GM19043 (cell line): ENCODE results near the gene ZNRD2.

Experiments used
- ATAC-seq: cut with Tn5 transposase; IDR thresholded peaks from one replicate; pipeline ENCODE4 v1.9.1; 2021; ENCODE audit warnings: low read depth; ENCODE audit not compliant: unreplicated experiment

The ZNRD2 gene

DNA sequence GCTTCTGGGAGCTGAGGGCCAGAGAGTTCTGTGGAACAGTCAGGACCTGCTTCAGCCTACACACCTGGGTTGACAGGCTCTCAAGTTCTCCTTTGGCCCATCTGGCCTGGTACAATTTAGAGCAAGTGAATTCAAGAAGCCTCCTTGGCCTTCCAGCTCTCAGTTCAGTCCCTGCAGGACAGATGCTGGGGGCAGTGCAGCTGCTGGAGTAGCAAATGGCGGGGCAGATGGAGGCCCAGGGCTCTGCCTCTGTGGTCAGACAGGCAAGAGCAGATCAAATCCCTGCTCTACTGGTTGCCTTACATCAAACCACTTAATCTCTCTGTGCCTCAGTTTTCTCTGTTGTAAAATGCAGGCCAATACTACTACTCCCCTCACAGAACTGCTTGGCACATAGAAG is 34.0 kb downstream of the ZNRD2 start:
- no peak for ATAC-seq

GRCh38 chr11:65606876-65607613 is 36.8 kb downstream of the ZNRD2 start:
- ATAC-seq, result no peak

DNA sequence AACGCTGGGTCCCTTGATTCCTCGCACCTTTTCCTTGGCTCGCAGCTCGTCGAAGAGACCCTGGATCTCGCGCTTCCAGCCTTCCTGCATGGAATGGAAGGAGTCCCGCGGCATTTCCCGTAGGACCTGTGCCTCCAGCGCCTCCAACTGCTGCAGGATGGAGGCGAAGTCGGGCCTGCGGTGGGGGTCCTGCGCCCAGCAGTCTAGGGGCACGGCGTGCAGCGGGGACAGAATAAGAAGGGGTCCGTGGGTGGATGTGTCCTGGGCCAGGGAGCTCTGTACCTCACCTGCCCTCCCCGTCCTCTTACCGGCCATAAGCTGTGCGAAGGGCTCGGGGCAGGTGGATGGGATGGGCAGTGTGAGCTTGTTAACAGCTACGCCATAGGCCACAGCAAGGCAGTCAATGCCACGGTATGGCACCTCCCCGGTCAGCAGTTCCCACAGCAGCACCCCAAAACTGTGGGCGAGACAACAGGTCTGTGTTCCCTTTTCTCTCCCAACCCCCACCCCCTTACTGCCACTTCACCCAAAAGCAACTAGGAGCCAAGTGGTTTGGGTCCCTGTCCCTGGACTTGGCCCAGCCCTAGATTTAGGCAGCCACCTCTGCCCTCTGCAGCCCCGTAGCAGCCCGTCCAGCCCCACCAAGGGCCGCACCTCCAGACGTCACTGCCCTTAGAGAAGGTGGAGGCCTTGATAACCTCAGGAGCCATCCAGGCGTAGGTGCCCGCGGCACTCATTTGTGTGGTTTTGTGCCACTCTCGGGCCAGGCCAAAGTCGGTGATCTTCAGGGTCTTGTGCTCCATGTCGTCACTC is 37.5 kb downstream of the ZNRD2 start:
- ATAC-seq, result no peak

GRCh38 chr11:65609229-65609628 is 39.0 kb downstream of the ZNRD2 start:
- no peak for ATAC-seq

- ATAC-seq, result no peak
Measured at GRCh38 chr11:65609665-65610064, 39.4 kb downstream of the ZNRD2 start.

DNA sequence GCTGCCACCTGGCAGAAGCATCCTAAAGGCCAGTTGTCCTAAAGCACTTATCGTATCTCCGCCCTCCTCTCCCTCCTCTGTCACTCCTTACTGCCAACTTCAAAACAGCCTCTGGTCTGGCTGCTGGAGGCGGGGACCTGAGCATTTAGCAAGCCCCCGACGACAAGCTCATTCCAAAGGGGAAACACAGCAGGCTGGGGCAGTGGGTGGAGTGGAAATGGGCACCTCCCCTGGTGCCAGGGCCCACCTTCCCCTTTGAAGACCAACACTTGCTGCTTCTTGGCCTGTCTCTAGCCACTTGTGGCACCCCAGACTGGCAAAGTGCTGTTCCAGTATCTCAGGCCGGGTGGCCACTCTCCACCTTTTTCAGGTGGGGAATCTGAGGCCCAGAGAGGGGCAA is 40.1 kb downstream of the ZNRD2 start:
- no peak for ATAC-seq

- no peak for ATAC-seq
Measured at GRCh38 chr11:65611028-65611757, 40.9 kb downstream of the ZNRD2 start.

DNA sequence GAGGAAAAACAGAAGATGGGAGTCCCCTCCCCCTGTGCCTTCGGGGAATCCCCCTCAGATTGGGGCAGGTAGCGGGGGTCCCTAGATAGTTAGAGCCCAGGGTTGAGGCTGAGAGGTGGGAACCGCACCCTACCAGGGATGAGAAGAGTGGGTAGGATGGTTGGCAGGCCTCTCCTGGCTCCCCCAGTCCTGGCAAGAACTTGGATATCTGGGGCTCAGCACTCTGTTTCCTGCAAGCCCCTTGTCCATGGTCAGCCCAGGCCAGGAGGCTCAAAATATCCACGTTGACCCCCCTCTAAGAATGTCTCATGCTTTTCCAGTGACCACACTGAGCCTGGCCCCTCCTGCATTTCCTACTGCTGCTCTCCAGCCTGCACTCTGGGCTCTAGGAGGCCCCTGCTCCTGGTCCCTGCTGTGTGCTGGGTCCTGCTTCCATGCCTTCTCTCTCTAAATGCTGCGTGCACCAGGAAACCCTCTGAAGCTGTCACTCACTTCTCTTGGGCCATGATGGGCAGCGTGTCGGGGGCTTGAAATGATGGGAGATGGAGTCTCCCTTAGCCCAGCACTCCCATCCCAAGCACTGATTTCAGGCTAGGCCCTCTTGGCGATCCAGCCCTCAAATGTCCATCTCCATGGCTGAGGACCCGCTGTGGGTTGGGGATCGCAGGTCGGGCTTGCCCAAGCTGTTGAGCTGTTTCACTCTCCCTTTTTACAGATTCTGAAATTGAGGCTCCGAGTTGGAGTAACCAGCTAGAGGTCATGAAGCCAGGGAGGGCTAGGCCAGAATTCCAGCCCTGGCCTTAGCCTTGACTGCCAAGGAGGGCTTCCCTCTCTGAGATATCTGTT is 41.7 kb downstream of the ZNRD2 start:
- ATAC-seq, result no peak

DNA sequence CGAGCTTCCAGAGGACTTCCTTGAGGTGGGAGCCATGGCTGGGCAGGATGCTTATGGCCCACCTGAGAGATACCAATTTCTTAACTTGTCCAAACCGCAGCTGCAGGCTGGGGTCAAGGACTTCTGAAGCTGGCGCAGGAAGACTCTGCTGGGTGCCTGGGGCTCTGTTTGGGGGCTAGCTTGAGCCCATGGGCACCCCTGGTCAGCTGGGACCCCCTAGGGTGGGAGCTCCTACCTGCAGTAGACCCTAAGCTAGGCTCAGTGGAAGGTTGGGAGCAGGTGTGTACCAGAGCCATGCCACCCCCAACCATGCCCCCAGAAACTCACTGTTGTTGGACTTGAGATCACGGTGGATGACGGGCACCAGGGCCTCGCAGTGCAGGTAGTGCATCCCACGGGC is 42.4 kb downstream of the ZNRD2 start:
- ATAC-seq, result no peak

- no peak for ATAC-seq
Measured at GRCh38 chr11:65613091-65613928, 43.0 kb downstream of the ZNRD2 start.

DNA sequence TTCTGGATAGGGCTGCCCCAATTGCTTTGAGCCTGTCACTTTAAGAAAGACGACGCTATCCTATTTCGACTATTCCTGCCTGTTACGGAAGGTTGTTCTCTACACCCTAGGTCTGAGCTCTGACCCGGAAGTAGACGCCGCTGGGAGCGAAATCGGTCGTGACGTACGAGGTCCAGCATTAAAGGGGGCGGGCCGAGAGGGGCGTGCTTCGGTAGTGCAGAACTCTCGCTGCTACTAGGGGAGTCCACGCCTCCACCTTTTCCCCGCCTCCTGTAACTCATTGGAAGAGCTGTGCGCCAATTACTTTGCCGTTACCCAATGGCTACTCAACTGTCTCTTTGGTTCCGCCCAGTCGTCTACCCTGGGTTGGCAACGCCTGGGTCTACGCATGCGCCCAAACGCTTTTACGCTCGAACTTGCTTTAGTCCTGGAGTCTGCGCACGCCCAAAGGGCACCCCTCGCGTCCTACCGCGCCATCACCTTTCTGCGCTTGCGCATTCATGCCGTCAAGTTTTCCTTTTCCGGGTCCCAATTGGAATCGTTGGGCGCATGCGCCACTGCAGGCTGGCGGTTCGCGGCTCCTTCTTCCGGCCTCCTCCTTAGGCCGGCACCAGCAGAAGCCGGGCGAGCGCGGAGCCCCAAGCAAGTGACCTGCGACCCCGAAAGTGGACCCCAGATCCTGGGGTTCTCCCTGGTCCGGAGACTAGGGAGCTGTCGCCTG is 45.1 kb downstream of the ZNRD2 start, which contains the start of gene PCNX3:
Gene PCNX3 (plus strand): TSS at position 548 of the 721 bp plus-strand sequence. CDS start 536 bp downstream, outside the sequence.
- peak; percentile 76 for ATAC-seq

- ATAC-seq, result no peak
Measured at GRCh38 chr11:65615950-65616574, 45.8 kb downstream of the ZNRD2 start.

GRCh38 chr11:65616575-65617001 is 46.3 kb downstream of the ZNRD2 start:
- ATAC-seq, result no peak

- ATAC-seq, result no peak
Measured at GRCh38 chr11:65617136-65617850, 47.0 kb downstream of the ZNRD2 start.

DNA sequence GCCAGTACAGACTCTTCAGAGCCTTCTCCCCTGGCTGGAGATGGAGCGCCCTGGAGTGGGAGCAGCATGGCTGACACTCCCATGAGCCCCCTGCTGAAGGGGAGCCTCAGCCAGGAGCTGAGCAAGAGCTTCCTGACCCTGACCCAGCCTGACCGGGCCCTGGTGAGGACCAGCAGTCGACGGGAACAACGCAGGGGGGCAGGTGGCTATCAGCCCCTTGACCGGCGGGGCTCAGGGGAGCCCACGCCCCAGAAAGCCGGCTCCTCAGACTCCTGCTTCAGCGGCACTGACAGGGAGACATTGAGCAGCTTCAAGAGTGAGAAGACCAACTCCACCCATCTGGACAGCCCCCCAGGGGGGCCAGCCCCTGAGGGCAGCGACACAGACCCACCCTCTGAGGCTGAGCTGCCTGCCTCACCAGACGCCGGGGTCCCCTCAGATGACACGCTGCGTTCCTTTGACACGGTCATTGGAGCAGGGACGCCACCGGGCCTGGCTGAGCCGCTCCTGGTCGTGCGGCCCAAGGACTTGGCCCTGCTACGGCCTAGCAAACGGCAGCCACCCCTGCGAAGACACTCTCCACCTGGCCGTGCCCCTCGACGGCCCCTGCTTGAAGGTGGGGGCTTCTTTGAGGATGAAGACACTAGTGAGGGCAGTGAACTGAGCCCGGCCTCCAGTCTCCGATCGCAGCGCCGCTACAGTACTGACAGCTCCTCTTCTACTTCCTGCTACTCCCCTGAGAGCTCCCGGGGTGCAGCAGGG is 47.9 kb downstream of the ZNRD2 start:
- no peak for ATAC-seq

DNA sequence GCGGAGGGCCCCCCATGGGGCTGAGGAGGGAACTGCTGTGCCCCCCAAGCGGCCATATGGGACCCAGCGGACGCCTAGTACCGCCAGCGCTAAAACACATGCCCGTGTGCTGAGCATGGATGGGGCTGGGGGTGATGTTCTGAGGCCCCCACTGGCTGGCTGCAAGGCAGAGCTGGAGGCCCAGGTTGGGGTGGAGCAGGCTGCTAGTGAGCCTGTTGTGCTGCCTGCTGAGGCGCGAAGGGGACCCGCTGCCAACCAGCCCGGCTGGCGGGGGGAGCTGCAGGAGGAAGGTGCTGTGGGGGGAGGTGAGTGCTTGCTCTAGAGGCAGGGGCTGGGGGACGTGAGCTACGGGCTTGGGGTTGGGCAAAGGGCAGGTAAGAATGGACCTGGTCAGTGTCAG is 48.5 kb downstream of the ZNRD2 start:
- ATAC-seq, result no peak
